ENCODE results near the gene LYRM1. TPM values are rescaled to one million over a fixed set of nuclear protein-coding genes. Genes with fewer than 3 reads are reported as not detected.

Gene LYRM1
- total and polyA plus RNA-seq, 10 of the 15 experiments (the other 5 are each of a cell fraction or from before 2014, with no cell fraction given) = 18.4 to 54.4 (median 38.0) TPM

- intact Hi-C loops (cut with micrococcal nuclease; ENCODE audit: unreplicated experiment) = no loop called here
- no peak overlapping the region for H3K27ac ChIP-seq (ENCODE audit: control insufficient read depth, insufficient read depth)
- in situ Hi-C loops (cut with MboI) = no loop called here
- RAD21 ChIA-PET (ENCODE audit: unreplicated experiment) = no interaction called here
- DNase-seq (ENCODE audit: low read depth, low spot score) (no peak), ATAC-seq (no peak), FAIRE-seq (no peak)
- H3K4me1 ChIP-seq (ENCODE audit: control insufficient read depth, insufficient read depth, low read length) = no peaks in the 10 kb centered on the region
- no peaks in the 10 kb centered on the region for H3K9me3 ChIP-seq (replicated peaks; ENCODE audit: control insufficient read depth, insufficient read depth, low read length)
- H4K20me1 ChIP-seq (ENCODE audit: control insufficient read depth, insufficient read depth) = no peaks in the 10 kb centered on the region; the same call in 1 of the 2 replicates
- SMC1A ChIA-PET (ENCODE audit: uncharacterized antibody, unreplicated experiment) = interaction anchor here (0.9 kb wide), 1 partner anchor 98 kb away, joined by 3 read pairs; no protein-coding TSS in a partner anchor
- BruUV-seq (replicated peaks) = no TSS peak
- H3K27me3 ChIP-seq (replicated peaks in 1 of 2; ENCODE audit: control insufficient read depth in 2 of 2, insufficient read depth in 2 of 2, low read length in 1 of 2) = no peaks in the 10 kb centered on the region; a peak in 2 of 4 replicates
- no peaks in the 10 kb centered on the region for H3K36me3 ChIP-seq (ENCODE audit: control insufficient read depth in 2 of 2, insufficient read depth in 2 of 2, low read length in 1 of 2)
- no peak overlapping the region for H3K4me3 ChIP-seq
- H2AFZ ChIP-seq (ENCODE audit: control insufficient read depth, low read depth, low read length) = no peak overlapping the region
- no peaks in the 10 kb centered on the region for H3K79me2 ChIP-seq (ENCODE audit: control insufficient read depth, insufficient read depth, low read length)
- no peak overlapping the region for H3K9ac ChIP-seq (ENCODE audit: control insufficient read depth, insufficient read depth, low read length)
- 59% methylated on average over 13 of the region's 13 CpGs for WGBS (ENCODE audit: insufficient coverage, insufficient replicate concordance, low lambda C conversion rate, missing lambda C conversion rate)
- POLR2A ChIA-PET = no interaction called here
- no peak overlapping the region for H3K4me2 ChIP-seq (ENCODE audit: control insufficient read depth, insufficient read depth)
- CTCF ChIA-PET = no interaction called here
- no peak for TF ChIP-seq ZNF24 (IDR thresholded peaks at IDR 0.05)
- no peak for TF ChIP-seq KDM1A (IDR thresholded peaks at IDR 0.05; ENCODE audit: borderline replicate concordance)
- TF ChIP-seq NFIC (IDR thresholded peaks at IDR 0.05; ENCODE audit: low read depth, low read length) = no peak
- TF ChIP-seq MLLT1 (IDR thresholded peaks at IDR 0.05) = no peak
- no peak for TF ChIP-seq ELK1 (IDR thresholded peaks at IDR 0.05; ENCODE audit: low read depth, low read length)
- TF ChIP-seq PBX3 (IDR thresholded peaks at IDR 0.05; ENCODE audit: insufficient replicate concordance, low read depth, low read length) = no peak
- no peak for TF ChIP-seq LARP7 (IDR thresholded peaks at IDR 0.05)
- TF ChIP-seq NKRF (conservative IDR thresholded peaks at IDR 0.05) = no peak
- no peak for TF ChIP-seq HCFC1 (IDR thresholded peaks at IDR 0.05; ENCODE audit: low read length)
- TF ChIP-seq ZBTB40 (IDR thresholded peaks at IDR 0.05; ENCODE audit: borderline replicate concordance) = no peak
- TF ChIP-seq MEF2B (IDR thresholded peaks at IDR 0.05; ENCODE audit: partially characterized antibody, poor library complexity, severe bottlenecking) = no peak
- no peak for TF ChIP-seq POLR2AphosphoS2 (IDR thresholded peaks at IDR 0.05; ENCODE audit: low read depth, low read length)
- TF ChIP-seq MYC (IDR thresholded peaks at IDR 0.05; ENCODE audit: insufficient read depth, insufficient read length, insufficient replicate concordance, low read length, severe bottlenecking) = no peak
These were observed 51.8 kb downstream of the LYRM1 start for GRCh38 chr16:20952139-20952920.

All from GM12878 (cell line).